GM18870 (cell line): ENCODE results near the gene GOLIM4.
A peak's percentile ranks its signal among the peaks of the same experiment; 100 is the strongest.
"Not testable (repeated sequence)": the region's sequence is repeated elsewhere in the genome, so short reads cannot be mapped to it uniquely, and the experiment has no call there.

Experiments used
- ATAC-seq: cut with Tn5 transposase; IDR thresholded peaks from one replicate; pipeline ENCODE4 v1.9.1; 2021; ENCODE audit warnings: moderate library complexity; ENCODE audit not compliant: unreplicated experiment

The GOLIM4 gene

DNA sequence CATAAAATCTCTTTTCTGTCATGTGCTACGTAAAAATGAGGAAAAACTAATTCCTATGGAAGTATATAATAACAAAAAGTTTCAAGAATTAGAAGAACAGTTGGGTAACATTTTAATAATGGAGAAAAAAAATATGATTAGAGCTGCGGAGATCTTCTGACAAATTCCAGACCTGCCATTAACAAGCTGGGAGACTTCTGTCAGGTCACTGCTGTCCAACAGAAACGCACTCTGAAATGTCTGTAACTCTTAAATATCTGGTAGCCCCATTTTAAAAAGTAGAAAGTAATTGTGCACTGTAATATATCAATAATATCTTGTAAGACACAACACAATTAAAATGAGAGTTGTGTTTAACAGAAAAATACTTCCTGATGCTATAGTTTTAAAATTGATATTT lies 15.7 kb downstream of the GOLIM4 start:
- ATAC-seq = no peak

DNA sequence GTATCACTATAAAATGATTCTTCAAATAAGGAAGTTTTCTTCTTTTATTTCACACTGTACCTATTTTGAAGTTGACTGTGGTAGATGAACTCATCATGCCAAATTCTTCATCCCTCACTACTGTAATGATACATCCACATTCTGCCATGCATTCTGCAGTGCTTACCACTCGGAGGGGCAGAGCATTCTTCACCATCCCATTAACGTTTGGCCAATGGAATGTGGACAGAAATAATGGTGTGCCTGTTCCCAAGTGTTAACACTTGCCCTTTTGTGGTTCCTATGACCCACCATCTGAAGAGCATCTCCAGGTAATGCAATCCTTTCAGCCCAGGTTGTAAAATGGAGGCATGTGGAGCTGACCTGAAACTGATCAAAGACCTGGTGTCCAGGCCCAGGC lies 18.6 kb downstream of the GOLIM4 start:
- ATAC-seq = no peak

GRCh38 chr3:168073842-168074605 lies 21.7 kb downstream of the GOLIM4 start:
- ATAC-seq = no peak

DNA sequence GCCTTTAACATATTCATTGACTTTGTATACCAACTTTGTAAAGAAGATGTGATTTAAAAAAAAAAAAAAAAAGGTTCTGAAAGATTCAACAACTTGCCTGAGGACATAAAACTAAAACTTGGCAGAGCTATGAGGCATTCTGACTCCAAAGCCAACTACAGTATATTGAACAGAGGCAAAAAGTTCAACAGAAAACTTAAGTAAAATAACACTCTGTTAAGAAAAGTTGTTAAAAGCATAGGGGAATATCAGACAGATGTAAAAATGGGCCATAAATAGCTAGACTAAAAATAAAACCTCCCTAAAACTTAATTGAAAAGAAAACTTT lies 23.4 kb downstream of the GOLIM4 start:
- ATAC-seq = no peak

- no peak for ATAC-seq
These were observed 24.0 kb downstream of the GOLIM4 start for GRCh38 chr3:168071591-168072322.

GRCh38 chr3:168070919-168071318 lies 24.8 kb downstream of the GOLIM4 start:
- no peak for ATAC-seq

DNA sequence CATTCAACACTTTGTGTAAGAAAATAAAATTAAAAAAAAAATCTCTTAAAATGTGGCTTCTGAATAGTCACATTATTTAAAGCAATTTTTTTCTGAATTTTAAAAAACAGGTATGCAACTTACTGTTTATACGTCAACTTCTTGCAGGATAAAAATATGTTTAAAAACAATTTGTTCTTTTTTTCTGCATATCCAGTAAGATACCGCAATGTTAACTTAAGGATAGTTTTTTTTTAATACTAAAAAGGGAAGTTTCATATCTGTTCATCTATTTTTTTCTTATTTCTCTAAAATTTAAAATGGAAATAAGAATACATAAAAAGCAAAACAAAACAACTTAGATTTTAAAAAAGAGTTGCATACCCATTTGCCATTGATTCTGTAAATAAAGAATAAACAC lies 27.4 kb downstream of the GOLIM4 start:
- no peak for ATAC-seq

- ATAC-seq = no peak
These were observed 28.8 kb downstream of the GOLIM4 start for GRCh38 chr3:168066882-168067281.

- ATAC-seq = no peak
These were observed 30.2 kb downstream of the GOLIM4 start for GRCh38 chr3:168065569-168065968.

DNA sequence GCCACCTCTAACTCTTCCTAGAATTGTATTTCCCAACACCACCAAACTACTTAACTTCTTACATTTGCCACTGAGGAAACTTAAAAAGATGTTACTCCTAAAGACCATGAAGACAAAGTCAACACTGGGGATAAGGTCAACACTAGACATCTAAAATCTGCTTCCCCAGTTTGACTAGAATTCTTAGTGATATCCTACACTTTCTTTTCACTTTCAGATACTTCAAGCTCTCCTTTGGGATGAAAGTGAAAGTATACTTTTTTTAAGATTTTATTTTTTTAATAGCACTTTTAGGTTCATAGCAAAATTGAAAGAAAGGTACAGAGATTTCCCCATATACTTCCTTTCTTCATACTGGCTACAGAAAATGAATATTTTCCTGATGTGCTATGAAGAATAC lies 32.6 kb downstream of the GOLIM4 start:
- no peak for ATAC-seq

DNA sequence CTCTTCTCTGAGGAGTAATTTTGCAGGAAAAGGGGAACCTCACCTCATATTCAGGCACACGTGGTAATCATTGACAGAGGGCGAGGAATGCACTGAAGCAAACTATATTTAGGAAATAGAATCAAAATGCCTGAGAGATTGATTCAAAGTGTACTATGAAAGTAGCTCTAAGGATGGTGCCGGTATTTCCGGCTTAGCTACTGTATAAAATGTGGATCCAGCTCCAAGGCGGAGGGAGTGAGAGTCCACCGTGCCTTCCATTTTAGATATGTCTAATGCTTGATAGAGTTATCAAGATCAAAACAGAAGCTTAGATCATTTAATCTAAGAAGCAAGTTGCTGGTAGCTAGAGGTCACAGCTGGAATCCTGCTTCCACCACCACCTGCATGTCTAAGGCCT lies 33.0 kb downstream of the GOLIM4 start:
- ATAC-seq = no peak

- ATAC-seq = peak; percentile 96
These were observed 34.3 kb downstream of the GOLIM4 start for GRCh38 chr3:168061332-168061996.

DNA sequence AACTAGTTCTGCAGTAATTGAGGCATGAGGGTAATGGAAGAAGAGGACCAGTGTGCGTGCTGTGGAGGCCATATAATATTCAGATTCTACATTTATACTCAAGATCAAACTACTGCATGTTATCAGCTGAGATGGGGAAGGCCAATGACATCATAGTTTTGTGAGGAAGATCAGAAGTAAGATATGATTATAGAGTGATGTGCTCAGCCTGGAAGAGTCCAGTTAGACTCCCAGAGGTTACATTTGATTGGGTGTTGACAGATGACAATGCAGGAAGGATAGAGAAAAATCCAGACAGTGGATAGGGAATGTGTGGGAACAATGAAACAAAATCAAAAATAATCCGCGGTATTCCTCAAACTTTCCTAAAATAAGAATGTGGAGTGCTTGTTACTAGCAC lies 35.4 kb downstream of the GOLIM4 start:
- no peak for ATAC-seq

DNA sequence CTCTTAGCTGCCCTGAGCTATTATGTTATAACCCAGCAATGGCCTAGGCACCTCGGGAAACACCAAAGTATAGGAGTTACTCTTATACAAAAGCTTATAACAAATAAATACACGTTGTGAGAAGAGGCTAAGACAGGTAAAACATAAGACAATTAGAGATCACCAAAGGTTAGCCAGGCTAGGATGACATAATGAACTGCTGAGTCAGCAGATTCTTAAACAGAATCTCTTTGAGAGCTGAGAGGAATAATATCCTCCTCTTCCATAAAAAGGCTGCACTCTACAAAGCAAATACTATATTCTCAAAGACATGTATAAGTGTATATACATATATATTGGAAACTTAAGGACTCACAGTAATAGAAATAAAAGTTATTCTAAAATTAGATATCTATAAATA lies 37.2 kb downstream of the GOLIM4 start:
- ATAC-seq = no peak

DNA sequence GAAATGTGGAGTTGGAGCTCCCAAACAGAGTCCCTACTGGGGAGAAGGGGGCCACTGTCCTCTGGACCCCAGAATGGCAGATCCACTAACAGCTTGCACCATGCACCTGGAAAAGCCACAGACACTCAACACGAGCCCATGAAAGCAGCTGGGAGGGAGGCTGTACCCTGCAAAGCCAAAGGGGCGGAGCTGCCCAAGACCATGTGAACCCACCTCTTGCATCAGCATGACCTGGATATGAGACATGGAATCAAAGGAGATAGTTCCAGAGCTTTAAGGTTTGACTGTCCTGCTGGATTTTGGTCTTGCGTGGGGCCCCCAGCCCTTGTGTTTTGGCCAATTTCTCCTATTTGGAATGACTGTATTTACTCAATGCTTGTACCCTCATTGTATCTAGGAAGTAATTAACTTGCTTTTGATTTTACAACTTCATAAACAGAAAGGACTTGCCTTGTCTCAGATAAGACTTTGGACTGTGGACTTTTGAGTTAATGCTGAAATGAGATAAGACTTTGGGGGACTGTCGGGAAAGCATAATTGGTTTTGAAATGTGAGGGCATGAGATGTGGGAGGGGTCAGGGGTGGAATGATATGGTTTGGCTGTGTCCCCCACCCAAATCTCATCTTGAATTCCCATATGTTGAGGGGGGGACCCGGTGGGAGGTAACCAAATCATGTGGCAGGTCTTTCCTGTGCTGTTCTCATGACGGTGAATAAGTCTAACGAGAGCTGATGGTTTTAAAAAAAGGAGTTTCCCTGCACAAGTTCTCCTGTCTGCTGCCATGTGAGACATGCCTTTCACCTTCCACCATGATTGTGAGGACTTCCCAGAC lies 39.1 kb downstream of the GOLIM4 start:
- not testable (repeated sequence) for ATAC-seq

- no peak for ATAC-seq
These were observed 41.3 kb downstream of the GOLIM4 start for GRCh38 chr3:168054447-168054846.

DNA sequence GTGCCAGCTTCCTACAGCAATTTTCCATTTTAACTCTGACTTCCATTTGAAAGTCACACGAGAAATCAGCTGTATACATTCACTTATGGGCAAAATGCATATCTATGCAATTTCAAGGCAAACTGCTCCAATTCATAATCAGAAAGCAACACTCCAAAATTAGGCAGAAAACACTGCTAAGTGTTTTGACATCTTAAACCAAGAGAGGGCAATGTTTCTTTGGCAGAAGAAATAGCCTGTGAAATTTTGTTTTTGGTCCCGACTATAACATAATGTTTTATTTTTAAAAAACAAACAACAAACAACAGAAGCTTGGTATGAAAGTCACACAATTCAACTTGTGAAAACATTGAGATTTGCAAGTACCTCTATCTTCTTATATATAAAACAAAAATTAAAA lies 42.6 kb downstream of the GOLIM4 start:
- ATAC-seq = no peak

DNA sequence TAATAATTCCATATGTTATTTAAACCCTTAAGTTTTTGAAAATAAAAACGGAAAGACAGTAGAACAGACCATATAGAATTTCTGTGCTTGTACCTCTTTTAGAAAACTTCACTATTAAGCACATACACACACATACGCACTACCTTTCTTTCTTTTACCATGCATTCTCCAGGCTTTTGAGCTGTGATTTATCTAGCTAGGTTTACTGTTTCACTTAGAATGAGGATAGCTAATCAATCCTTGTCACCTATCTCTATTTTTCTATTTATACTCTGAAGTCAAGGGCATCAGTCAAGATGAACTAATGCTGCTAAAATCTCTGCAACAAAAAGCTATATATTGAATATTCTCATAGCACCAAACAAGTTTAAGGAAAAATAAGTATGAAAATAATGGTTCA lies 43.2 kb downstream of the GOLIM4 start:
- ATAC-seq = no peak

DNA sequence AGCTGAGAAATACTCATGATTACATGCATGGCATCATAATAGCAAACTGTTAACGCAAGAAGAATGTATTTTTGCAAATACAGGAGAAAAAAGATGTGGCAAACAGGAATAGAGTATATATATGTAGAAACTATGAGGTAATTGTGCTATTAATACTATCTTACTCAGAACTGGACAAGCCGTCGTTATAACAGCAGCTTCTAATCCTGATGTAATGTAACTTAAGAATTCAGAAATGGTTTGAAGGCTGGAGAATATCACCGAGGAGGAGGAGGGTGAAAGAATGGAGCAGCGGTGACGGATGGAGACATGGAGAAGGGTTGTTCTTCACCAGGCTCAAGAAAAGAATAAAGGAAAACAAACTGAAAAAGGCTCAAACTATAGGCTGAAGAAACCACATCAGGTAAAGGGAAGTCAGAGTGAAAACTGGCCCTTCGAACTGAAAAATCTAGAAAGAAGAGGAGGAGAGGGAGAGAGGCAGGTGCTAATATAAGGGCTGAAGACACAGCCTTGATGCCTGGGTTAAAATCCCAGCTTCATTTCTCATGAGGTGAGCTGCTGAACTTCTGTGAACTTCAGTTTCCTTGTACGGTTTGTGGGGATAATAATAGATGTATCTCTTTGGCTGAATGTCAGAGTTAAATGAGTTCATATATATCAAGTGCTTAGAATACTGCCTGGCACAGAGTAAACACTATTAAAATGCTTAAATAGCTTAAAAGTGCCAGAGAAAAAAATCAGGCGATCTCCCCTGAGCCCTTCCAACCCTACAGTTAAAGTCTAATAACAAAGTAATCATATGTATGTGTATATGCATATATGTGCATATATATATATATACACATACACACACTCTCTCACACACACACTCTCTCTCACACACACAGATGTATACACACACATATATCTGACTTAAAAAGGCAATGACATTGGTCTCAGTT lies 43.9 kb downstream of the GOLIM4 start:
- ATAC-seq = peak; percentile 82

DNA sequence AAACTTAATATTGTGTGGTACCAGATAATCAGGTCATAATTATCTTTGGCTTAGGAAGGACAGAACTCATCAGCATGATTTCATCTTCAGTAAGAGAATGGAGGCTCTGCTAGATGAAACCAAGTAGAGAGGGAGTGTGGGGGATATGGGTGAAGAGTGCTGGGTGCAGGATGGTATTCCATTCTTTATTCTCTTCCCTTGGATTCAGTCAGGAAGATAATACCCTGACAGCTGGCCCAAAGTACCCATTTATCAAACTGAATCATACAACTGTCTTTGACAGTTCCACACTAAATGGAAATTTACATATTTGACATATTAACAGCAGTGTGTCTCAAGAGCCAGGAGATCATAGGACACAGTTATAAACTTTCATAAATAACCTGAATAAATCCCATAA lies 44.7 kb downstream of the GOLIM4 start:
- ATAC-seq = peak; percentile 6
